ENCODE data around the gene SLC4A1AP. TPM values are rescaled to one million over a fixed set of nuclear protein-coding genes. Genes with fewer than 3 reads are reported as not detected.
A peak's percentile ranks its signal among the peaks of the same experiment; 100 is the strongest.

Gene SLC4A1AP
- total and polyA plus RNA-seq, 9 of the 15 experiments (the other 6 are each of a cell fraction or from before 2014, with no cell fraction given) = 8.1 to 40.5 (median 35.3) TPM

DNA sequence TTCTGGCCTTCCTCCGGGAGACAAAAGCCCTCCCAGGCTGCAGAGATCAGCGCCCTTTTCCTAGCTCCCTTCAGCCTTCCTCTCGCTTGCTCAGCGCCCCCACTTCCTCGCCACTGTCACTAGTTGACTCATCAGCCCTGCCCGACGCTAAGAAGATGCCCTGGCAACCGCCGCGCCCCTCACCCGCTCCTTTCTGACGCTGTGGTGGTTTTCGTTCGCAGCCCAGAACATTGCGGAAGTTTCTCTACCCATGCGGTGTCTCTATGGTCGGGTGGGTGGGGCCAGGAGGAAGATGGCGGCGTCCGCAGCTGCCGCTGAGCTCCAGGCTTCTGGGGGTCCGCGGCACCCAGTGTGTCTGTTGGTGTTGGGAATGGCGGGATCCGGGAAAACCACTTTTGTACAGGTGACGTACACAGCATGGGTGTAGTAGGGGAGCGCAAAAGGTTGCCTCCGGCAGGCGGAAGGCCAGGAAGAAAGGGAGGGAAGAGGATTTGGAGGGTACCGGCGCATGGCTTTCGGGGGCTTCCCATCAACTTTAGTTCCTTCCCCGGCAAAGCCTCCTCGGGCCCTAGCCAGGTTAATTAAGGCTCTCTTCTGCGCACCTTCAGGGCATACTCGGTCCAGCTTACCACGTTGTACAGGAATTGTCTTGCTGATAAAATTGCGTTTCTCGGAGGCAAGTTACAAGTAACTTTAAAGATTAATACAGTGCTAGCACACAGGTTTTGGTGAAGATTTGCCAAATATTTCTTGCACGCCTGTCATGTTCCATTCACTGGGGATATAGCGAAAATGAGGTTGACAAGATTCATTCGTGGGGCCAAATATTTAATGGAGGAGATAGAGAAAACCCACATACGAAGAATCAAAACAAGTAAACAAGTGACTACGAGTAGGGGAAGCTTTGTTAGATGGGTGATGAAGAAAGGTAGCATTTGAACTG is 34.7 kb upstream of the SLC4A1AP start, which contains the start of the genes CCDC121 and GPN1 (continued):
- TF ChIP-seq ZNF655 (CRISPR knock-in tag; IDR thresholded peaks at IDR 0.05) = no peak
- TF ChIP-seq, protein P1, sequence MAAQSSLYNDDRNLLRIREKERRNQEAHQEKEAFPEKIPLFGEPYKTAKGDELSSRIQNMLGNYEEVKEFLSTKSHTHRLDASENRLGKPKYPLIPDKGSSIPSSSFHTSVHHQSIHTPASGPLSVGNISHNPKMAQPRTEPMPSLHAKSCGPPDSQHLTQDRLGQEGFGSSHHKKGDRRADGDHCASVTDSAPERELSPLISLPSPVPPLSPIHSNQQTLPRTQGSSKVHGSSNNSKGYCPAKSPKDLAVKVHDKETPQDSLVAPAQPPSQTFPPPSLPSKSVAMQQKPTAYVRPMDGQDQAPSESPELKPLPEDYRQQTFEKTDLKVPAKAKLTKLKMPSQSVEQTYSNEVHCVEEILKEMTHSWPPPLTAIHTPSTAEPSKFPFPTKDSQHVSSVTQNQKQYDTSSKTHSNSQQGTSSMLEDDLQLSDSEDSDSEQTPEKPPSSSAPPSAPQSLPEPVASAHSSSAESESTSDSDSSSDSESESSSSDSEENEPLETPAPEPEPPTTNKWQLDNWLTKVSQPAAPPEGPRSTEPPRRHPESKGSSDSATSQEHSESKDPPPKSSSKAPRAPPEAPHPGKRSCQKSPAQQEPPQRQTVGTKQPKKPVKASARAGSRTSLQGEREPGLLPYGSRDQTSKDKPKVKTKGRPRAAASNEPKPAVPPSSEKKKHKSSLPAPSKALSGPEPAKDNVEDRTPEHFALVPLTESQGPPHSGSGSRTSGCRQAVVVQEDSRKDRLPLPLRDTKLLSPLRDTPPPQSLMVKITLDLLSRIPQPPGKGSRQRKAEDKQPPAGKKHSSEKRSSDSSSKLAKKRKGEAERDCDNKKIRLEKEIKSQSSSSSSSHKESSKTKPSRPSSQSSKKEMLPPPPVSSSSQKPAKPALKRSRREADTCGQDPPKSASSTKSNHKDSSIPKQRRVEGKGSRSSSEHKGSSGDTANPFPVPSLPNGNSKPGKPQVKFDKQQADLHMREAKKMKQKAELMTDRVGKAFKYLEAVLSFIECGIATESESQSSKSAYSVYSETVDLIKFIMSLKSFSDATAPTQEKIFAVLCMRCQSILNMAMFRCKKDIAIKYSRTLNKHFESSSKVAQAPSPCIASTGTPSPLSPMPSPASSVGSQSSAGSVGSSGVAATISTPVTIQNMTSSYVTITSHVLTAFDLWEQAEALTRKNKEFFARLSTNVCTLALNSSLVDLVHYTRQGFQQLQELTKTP (IDR thresholded peaks at IDR 0.05; ENCODE audit: low read depth in 1 of 2, partially characterized antibody in 2 of 2) = peak in 1 of 2 experiments; percentile 56
- no peak for TF ChIP-seq SMARCA5 (IDR thresholded peaks at IDR 0.05)
- TF ChIP-seq ZNF347 (CRISPR knock-in tag; IDR thresholded peaks at IDR 0.05; ENCODE audit: low read depth) = no peak
- no peak for TF ChIP-seq BCLAF1 (IDR thresholded peaks at IDR 0.05; ENCODE audit: borderline replicate concordance in 1 of 2, control insufficient read depth in 1 of 2, low read depth in 2 of 2, low read length in 1 of 2)
- TF ChIP-seq, protein P2, sequence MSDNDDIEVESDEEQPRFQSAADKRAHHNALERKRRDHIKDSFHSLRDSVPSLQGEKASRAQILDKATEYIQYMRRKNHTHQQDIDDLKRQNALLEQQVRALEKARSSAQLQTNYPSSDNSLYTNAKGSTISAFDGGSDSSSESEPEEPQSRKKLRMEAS (CRISPR knock-in tag; IDR thresholded peaks at IDR 0.05) = peak; percentile 92
- TF ChIP-seq, protein P3, sequence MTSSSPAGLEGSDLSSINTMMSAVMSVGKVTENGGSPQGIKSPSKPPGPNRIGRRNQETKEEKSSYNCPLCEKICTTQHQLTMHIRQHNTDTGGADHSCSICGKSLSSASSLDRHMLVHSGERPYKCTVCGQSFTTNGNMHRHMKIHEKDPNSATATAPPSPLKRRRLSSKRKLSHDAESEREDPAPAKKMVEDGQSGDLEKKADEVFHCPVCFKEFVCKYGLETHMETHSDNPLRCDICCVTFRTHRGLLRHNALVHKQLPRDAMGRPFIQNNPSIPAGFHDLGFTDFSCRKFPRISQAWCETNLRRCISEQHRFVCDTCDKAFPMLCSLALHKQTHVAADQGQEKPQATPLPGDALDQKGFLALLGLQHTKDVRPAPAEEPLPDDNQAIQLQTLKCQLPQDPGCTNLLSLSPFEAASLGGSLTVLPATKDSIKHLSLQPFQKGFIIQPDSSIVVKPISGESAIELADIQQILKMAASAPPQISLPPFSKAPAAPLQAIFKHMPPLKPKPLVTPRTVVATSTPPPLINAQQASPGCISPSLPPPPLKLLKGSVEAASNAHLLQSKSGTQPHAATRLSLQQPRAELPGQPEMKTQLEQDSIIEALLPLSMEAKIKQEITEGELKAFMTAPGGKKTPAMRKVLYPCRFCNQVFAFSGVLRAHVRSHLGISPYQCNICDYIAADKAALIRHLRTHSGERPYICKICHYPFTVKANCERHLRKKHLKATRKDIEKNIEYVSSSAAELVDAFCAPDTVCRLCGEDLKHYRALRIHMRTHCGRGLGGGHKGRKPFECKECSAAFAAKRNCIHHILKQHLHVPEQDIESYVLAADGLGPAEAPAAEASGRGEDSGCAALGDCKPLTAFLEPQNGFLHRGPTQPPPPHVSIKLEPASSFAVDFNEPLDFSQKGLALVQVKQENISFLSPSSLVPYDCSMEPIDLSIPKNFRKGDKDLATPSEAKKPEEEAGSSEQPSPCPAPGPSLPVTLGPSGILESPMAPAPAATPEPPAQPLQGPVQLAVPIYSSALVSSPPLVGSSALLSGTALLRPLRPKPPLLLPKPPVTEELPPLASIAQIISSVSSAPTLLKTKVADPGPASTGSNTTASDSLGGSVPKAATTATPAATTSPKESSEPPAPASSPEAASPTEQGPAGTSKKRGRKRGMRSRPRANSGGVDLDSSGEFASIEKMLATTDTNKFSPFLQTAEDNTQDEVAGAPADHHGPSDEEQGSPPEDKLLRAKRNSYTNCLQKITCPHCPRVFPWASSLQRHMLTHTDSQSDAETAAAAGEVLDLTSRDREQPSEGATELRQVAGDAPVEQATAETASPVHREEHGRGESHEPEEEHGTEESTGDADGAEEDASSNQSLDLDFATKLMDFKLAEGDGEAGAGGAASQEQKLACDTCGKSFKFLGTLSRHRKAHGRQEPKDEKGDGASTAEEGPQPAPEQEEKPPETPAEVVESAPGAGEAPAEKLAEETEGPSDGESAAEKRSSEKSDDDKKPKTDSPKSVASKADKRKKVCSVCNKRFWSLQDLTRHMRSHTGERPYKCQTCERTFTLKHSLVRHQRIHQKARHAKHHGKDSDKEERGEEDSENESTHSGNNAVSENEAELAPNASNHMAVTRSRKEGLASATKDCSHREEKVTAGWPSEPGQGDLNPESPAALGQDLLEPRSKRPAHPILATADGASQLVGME (CRISPR knock-in tag; IDR thresholded peaks at IDR 0.05) = 0 out of 2 replicates have a peak, but pooled peaks have one; percentile 51
- TF ChIP-seq RCOR1 (IDR thresholded peaks at IDR 0.05; ENCODE audit: borderline replicate concordance in 1 of 2, low read depth in 2 of 2, low read length in 2 of 2) = peak in 1 of 2 experiments; percentile 42; a peak in 1 of 4 replicates
- TF ChIP-seq CXXC5 (CRISPR knock-in tag; IDR thresholded peaks at IDR 0.05) = peak; percentile 52
